Measurements from ENCODE around the gene CEL.

DNA sequence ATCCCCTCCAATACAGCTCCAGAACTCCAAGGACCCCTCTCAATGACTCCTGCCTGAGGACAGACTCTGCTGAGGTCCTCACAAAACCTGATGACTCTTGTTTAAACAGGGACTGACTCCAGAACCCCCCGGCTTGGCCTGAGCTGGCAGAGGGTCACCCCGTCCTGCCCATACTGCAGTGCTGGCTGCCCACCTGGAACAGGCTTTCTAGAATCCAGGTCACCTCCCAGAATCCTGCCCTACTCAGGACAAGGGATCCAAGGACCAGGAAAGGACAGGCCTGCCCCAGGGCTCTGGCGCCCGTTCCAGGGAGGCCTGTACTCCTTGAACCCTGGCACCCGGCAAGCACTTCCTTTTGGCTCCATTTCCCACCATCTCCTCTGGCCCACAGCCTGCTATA, 37.1 kb downstream of the CEL start:
- TF ChIP-seq SP1 (IDR thresholded peaks at IDR 0.05): no peak
- TF ChIP-seq FOXK2 (IDR thresholded peaks at IDR 0.05): no peak
- no peak for TF ChIP-seq ZNF384 (IDR thresholded peaks at IDR 0.05)
- TF ChIP-seq SUZ12 (IDR thresholded peaks at IDR 0.05): no peak
- TF ChIP-seq L3MBTL2 (conservative IDR thresholded peaks at IDR 0.05): no peak
- TF ChIP-seq FOXM1 (IDR thresholded peaks at IDR 0.05; ENCODE audit: borderline replicate concordance): no peak
